ENCODE measurements around the gene CYP51A1.

DNA sequence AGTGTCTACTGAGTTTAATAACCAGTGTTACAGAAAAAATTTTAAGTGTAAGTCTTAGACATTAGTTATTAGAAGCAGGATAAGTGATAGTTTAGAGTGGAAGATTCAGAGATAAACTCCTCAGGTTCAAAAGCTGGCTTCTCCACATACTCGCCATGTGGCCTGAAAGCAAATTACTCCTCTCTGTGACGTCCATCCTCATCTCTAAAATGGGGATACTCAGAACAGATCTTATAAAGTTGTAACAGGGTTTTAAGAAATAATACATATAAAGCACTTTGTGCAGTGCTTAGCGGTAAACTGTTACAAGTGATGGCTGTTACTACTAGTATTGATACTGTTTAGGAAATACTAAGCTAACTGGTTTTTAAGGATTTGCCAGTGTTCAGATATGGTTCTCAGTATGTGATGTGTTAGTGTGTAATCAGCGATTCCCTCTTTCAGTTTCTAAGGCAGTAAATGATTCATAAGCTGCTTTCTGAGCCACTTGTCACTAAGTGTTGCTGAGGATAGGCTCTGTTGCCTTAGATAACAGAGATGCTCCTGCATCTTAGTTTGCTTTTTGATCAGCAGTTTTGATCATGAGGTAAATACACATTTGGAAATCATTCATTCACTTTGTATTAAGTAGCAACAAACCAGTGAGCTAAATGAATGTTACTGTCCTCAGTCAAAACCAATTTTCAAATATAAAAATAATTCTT lies 58.7 kb downstream of the CYP51A1 start:
- TF ChIP-seq, protein P1, sequence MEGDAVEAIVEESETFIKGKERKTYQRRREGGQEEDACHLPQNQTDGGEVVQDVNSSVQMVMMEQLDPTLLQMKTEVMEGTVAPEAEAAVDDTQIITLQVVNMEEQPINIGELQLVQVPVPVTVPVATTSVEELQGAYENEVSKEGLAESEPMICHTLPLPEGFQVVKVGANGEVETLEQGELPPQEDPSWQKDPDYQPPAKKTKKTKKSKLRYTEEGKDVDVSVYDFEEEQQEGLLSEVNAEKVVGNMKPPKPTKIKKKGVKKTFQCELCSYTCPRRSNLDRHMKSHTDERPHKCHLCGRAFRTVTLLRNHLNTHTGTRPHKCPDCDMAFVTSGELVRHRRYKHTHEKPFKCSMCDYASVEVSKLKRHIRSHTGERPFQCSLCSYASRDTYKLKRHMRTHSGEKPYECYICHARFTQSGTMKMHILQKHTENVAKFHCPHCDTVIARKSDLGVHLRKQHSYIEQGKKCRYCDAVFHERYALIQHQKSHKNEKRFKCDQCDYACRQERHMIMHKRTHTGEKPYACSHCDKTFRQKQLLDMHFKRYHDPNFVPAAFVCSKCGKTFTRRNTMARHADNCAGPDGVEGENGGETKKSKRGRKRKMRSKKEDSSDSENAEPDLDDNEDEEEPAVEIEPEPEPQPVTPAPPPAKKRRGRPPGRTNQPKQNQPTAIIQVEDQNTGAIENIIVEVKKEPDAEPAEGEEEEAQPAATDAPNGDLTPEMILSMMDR (IDR thresholded peaks at IDR 0.05) = no peak
- no peak for TF ChIP-seq POLR2AphosphoS5 (IDR thresholded peaks at IDR 0.05)
- no peak for TF ChIP-seq EP300 (IDR thresholded peaks at IDR 0.05)

Data from stomach (tissue), 4 donors.